HepG2 (cell line): ENCODE results near the gene KLF16. TPM values are rescaled to one million over a fixed set of nuclear protein-coding genes. Genes with fewer than 3 reads are reported as not detected.

ENCODE experiments used
- ATAC-seq: fragments of 200-7000 bp; cut with Tn5 transposase; 3 replicates; pipeline ENCODE4 v1.9.1; 2020; ENCODE audit warnings: mild to moderate bottlenecking, moderate library complexity
- BruUV-seq: library from RNA; stranded (reverse); fragments of 400-500 nt; replicated peaks from 2 replicates; lab custom pipeline; 2021; lab: Mats Ljungman, UMichigan
- CTCF ChIA-PET: fragments of 300-600 bp; formaldehyde crosslinking; extraction: SDS; loops from one replicate; lab custom pipeline; 2021; ENCODE audit warnings: low total read pairs, inconsistent platforms, low intra/inter-chr PET ratio; lab: Yijun Ruan, JAX
- POLR2A ChIA-PET: fragments of 350-600 bp; sonication (Branson Sonifier 250); formaldehyde crosslinking; loops from one replicate; lab custom pipeline; 2020; ENCODE audit warnings: antibody characterized with exemption, inconsistent platforms; lab: Yijun Ruan, JAX
- DNase-seq: peaks from one replicate; pipeline ENCODE4 v3.0.0-alpha.2; 2015; ENCODE audit warnings: low spot score
- FAIRE-seq: peaks from 3 replicates; lab custom pipeline; 2011; peaks lifted over from hg19 to GRCh38; lab: Jason Lieb, UNC
- H2AFZ ChIP-seq: one replicate; pipeline ENCODE4 v1.6.1; 2011; ENCODE audit warnings: low read length, inconsistent platforms
- H3K27ac ChIP-seq: fragments of 300-600 bp; 3 replicates; pipeline ENCODE4 v1.8.0; 2011; ENCODE audit warnings: mixed run types, mild to moderate bottlenecking, mixed read lengths, low read length, inconsistent platforms; ENCODE audit not compliant: insufficient read depth; ENCODE audit errors: extremely low read length
- H3K27me3 ChIP-seq, 2 experiments: fragments of 200-600 bp in 1 of 2; 2 replicates in 1 of 2; 3 replicates in 1 of 2; pipeline versions ENCODE4 v1.6.0 to v1.8.0; 2011; ENCODE audit warnings: low read length in 2 of 2, mild to moderate bottlenecking in 2 of 2, moderate library complexity in 2 of 2, inconsistent platforms in 1 of 2; ENCODE audit not compliant: insufficient read depth in 2 of 2, control insufficient read depth in 1 of 2
- H3K36me3 ChIP-seq, 2 experiments: fragments of 200-600 bp in 1 of 2; replicated peaks in 1 of 2; 2 replicates in 1 of 2; 3 replicates in 1 of 2; pipeline versions ENCODE4 v1.5.1 to v1.8.0; 2011; ENCODE audit warnings: low read length in 2 of 2, inconsistent platforms in 1 of 2; ENCODE audit not compliant: insufficient read depth in 2 of 2, control insufficient read depth in 1 of 2
- H3K4me1 ChIP-seq: 2 replicates; pipeline ENCODE4 v1.5.1; 2012; ENCODE audit warnings: low read length, inconsistent platforms; ENCODE audit not compliant: insufficient read depth
- H3K4me2 ChIP-seq: 2 replicates; pipeline ENCODE4 v1.6.0; 2011; ENCODE audit warnings: low read depth, low read length, inconsistent platforms
- H3K4me3 ChIP-seq, 3 experiments: fragments of 200-600 bp in 1 of 3; sonication (generic), shearing (Covaris generic) in 1 of 3; replicated peaks in 1 of 3; 2 replicates each; pipeline ENCODE4 v1.5.1; 2011 to 2016; ENCODE audit warnings: low read length in 3 of 3, inconsistent platforms in 2 of 3, low read depth in 2 of 3, mild to moderate bottlenecking in 2 of 3, control low read depth in 1 of 3, mixed read lengths in 1 of 3; ENCODE audit not compliant: insufficient read depth in 1 of 3
- H3K79me2 ChIP-seq: one replicate; pipeline ENCODE4 v1.6.1; 2011; ENCODE audit warnings: low read length, inconsistent platforms; ENCODE audit not compliant: insufficient read depth
- H3K9ac ChIP-seq: 2 replicates; pipeline ENCODE4 v1.6.0; 2011; ENCODE audit warnings: mild to moderate bottlenecking, low read depth, low read length, inconsistent platforms; ENCODE audit not compliant: insufficient read depth
- H3K9me3 ChIP-seq: 2 replicates; pipeline ENCODE4 v1.5.1; 2012; ENCODE audit warnings: mild to moderate bottlenecking, low read length
- H4K20me1 ChIP-seq: 2 replicates; pipeline ENCODE4 v1.6.0; 2011; ENCODE audit warnings: inconsistent platforms, mild to moderate bottlenecking, low read length, moderate library complexity; ENCODE audit not compliant: insufficient read depth
- HNF4A ChIP-seq: sonication (generic); formaldehyde crosslinking; IDR thresholded peaks from 2 replicates; pipeline ENCODE4 v1.4.0; 2020; ENCODE audit warnings: missing genetic modification reagents
- MIXL1 ChIP-seq: IDR thresholded peaks from 2 replicates; pipeline ENCODE4 v1.6.1; 2016
- MZF1 ChIP-seq: sonication (generic); formaldehyde crosslinking; IDR thresholded peaks from 2 replicates; pipeline ENCODE4 v1.8.1; 2023; ENCODE audit warnings: mild to moderate bottlenecking, missing genetic modification reagents, borderline replicate concordance
- NFATC3 ChIP-seq: sonication (generic); formaldehyde crosslinking; IDR thresholded peaks from 2 replicates; pipeline ENCODE4 v1.5.1; 2020; ENCODE audit warnings: mild to moderate bottlenecking, missing genetic modification reagents
- POGK ChIP-seq: sonication (generic); formaldehyde crosslinking; conservative IDR thresholded peaks from 2 replicates; pipeline ENCODE4 v1.8.0; 2022; ENCODE audit warnings: mild to moderate bottlenecking, moderate library complexity, missing genetic modification reagents
- ZBTB38 ChIP-seq: sonication (generic); formaldehyde crosslinking; IDR thresholded peaks from 2 replicates; pipeline ENCODE4 v1.5.1; 2020; ENCODE audit warnings: mild to moderate bottlenecking, missing genetic modification reagents
- ZNF234 ChIP-seq: sonication (generic); formaldehyde crosslinking; conservative IDR thresholded peaks from 2 replicates; pipeline ENCODE4 v1.5.1; 2020; ENCODE audit warnings: mild to moderate bottlenecking, missing genetic modification reagents
- WGBS: methylation state at CpG from one replicate; pipeline ENCODE4 v1.1.6; 2017; ENCODE audit warnings: low lambda C conversion rate; 5-methylcytosine and 5-hydroxymethylcytosine counted together
- in situ Hi-C: cut with HindIII; loops from 2 replicates; pipeline ENCODE4 v1.10.0; 2017; ENCODE audit warnings: low pct_unique_long_range_greater_than_20kb; ENCODE audit not compliant: extremely low pct_ligation_motif_present
- intact Hi-C: fragments of 100-400 bp; cut with micrococcal nuclease; formaldehyde crosslinking; loops from one replicate; pipeline ENCODE4 v1.10.0; 2022; ENCODE audit not compliant: unreplicated experiment
- polyA plus RNA-seq, 8 experiments: library from polyadenylated mRNA; depleted of rRNA in 3 of 8; stranded (reverse) in 7 of 8; unstranded in 1 of 8; fragments of >200 nt; fragmentation: Illumina TruSeq in 4 of 8; extraction: Trizol in 4 of 8; gene quantifications; 2 replicates each; pipeline versions ENCODE4 v1.2.1 to v1.2.3, GENCODE V29; 2011 to 2016; ENCODE audit warnings: low read depth in 4 of 8, missing spikeins in 1 of 8, mixed read lengths in 1 of 8; ENCODE audit not compliant: insufficient read depth in 1 of 8
- total RNA-seq, 5 experiments: library from RNA; depleted of rRNA; stranded (reverse); fragments of >200 nt; fragmentation: Illumina TruSeq; extraction: Trizol; gene quantifications; 2 replicates each; pipeline ENCODE4 v1.2.3, GENCODE V29; 2016; ENCODE audit warnings: low read depth in 1 of 5
- TF ChIP-seq, protein P1 (sequence below): sonication (generic); formaldehyde crosslinking; IDR thresholded peaks from 2 replicates; pipeline ENCODE4 v1.4.0; 2020; ENCODE audit warnings: missing genetic modification reagents
- TF ChIP-seq, protein P2 (sequence below): sonication (generic); formaldehyde crosslinking; IDR thresholded peaks from 2 replicates; pipeline ENCODE4 v1.4.0; 2020; ENCODE audit warnings: mild to moderate bottlenecking, missing genetic modification reagents

Gene KLF16
- total and polyA plus RNA-seq, 2 of the 13 experiments (the other 11 are each of a cell fraction or from before 2014, with no cell fraction given): 3.5 to 6.7 TPM

DNA sequence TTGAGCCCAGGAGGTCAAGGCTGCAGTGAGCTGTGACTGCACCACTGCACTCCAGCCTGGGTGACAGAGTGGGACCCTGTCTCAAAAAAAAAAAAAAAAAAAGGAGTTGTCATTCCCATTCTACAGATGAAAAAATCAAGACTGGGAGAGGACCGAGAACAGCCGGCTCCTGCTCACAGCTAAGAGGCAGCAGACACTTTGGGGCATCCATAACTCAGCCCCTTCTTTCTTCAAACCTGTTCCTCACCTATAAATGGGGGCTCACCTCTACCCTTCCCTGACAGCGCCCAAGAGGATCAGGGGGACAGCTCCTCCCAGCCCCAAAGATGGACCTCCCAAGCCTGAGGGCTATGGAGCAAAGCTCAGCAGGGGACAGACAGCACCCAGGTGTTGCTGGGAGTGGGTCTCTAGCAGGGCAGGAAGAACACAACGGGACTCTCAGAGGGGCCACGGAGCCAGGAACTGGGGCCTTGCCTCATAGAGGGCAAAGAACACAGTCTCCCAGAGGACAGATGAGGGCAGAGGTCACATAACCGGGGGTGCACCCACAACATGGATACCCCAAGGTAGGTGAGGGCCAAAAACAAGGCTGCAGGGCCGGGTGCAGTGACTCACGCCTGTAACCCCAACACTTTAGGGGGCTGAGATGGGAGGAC, 3.4 kb upstream of the KLF16 start (continued):
- TF ChIP-seq, protein P1, sequence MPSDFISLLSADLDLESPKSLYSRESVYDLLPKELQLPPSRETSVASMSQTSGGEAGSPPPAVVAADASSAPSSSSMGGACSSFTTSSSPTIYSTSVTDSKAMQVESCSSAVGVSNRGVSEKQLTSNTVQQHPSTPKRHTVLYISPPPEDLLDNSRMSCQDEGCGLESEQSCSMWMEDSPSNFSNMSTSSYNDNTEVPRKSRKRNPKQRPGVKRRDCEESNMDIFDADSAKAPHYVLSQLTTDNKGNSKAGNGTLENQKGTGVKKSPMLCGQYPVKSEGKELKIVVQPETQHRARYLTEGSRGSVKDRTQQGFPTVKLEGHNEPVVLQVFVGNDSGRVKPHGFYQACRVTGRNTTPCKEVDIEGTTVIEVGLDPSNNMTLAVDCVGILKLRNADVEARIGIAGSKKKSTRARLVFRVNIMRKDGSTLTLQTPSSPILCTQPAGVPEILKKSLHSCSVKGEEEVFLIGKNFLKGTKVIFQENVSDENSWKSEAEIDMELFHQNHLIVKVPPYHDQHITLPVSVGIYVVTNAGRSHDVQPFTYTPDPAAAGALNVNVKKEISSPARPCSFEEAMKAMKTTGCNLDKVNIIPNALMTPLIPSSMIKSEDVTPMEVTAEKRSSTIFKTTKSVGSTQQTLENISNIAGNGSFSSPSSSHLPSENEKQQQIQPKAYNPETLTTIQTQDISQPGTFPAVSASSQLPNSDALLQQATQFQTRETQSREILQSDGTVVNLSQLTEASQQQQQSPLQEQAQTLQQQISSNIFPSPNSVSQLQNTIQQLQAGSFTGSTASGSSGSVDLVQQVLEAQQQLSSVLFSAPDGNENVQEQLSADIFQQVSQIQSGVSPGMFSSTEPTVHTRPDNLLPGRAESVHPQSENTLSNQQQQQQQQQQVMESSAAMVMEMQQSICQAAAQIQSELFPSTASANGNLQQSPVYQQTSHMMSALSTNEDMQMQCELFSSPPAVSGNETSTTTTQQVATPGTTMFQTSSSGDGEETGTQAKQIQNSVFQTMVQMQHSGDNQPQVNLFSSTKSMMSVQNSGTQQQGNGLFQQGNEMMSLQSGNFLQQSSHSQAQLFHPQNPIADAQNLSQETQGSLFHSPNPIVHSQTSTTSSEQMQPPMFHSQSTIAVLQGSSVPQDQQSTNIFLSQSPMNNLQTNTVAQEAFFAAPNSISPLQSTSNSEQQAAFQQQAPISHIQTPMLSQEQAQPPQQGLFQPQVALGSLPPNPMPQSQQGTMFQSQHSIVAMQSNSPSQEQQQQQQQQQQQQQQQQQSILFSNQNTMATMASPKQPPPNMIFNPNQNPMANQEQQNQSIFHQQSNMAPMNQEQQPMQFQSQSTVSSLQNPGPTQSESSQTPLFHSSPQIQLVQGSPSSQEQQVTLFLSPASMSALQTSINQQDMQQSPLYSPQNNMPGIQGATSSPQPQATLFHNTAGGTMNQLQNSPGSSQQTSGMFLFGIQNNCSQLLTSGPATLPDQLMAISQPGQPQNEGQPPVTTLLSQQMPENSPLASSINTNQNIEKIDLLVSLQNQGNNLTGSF: no peak

- no peak for ATAC-seq
- no peaks in the 10 kb centered on the region for H3K36me3 ChIP-seq
- H3K9ac ChIP-seq: peak overlapping the region; percentile 89
- no peak for DNase-seq
- H3K79me2 ChIP-seq: peaks cover 24% of the 10 kb centered on the region
- H2AFZ ChIP-seq: no peak overlapping the region
- 76% methylated on average over 13 of the region's 17 CpGs for WGBS
- no peak for FAIRE-seq
- peak overlapping the region; percentile 98 for H3K27ac ChIP-seq
- peak overlapping the region; percentile 73 to 98 (median 82); a peak in 5 of 6 replicates for H3K4me3 ChIP-seq
- intact Hi-C loops: no loop called here
- in situ Hi-C loops: no loop called here
- H3K4me2 ChIP-seq: peak overlapping the region; percentile 94
- POLR2A ChIA-PET: interaction anchor here (0.6 to 1.7 kb wide), 15 partner anchors 10 to 465 kb away, joined by 3 to 13 read pairs (median 5); partner anchors contain the start of genes ABHD17A, ADAT3 and SCAMP4
- no TSS peak for BruUV-seq
- H3K9me3 ChIP-seq: no peaks in the 10 kb centered on the region
- peaks cover 10% of the 10 kb centered on the region; the same call in 1 of the 2 replicates for H4K20me1 ChIP-seq
- H3K27me3 ChIP-seq: no peaks in the 10 kb centered on the region; a peak in 1 of 5 replicates
- peaks cover 62% of the 10 kb centered on the region for H3K4me1 ChIP-seq
- CTCF ChIA-PET: interaction anchor here (1.2 kb wide), 1 partner anchor 17 kb away, joined by 3 read pairs; the partner anchor contains the start of gene REXO1
- no peak for TF ChIP-seq MIXL1 (CRISPR knock-in tag)
- TF ChIP-seq MZF1 (CRISPR knock-in tag): no peak
- 0 out of 2 replicates have a peak, but pooled peaks have one; percentile 70 for TF ChIP-seq ZBTB38 (CRISPR knock-in tag)
- TF ChIP-seq ZNF234 (CRISPR knock-in tag): no peak
- peak; percentile 92; the same call in 1 of the 2 replicates for TF ChIP-seq POGK (CRISPR knock-in tag)
- TF ChIP-seq NFATC3: no peak
- TF ChIP-seq, protein P2, sequence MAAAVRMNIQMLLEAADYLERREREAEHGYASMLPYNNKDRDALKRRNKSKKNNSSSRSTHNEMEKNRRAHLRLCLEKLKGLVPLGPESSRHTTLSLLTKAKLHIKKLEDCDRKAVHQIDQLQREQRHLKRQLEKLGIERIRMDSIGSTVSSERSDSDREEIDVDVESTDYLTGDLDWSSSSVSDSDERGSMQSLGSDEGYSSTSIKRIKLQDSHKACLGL: peak; percentile 4; the same call in 1 of the 2 replicates
- no peak for TF ChIP-seq HNF4A (CRISPR knock-in tag)
Measured at GRCh38 chr19:1865172-1866010, 2.0 kb upstream of the KLF16 start.
